Cardiac fibroblast (primary cell): ENCODE results near the gene KY.

Source experiments
- DNase-seq, 2 donors: peaks; one replicate each; pipeline versions ENCODE4 v3.0.0 to v3.0.0-alpha.2; 2010; ENCODE audit warnings: low read depth in 2 of 2
- H3K4me3 ChIP-seq, 2 donors: replicated peaks in 1 of 2; 1 replicate in 1 of 2; 2 replicates in 1 of 2; pipeline ENCODE4 v1.5.1; 2011; ENCODE audit warnings: low read depth in 2 of 2, low read length in 2 of 2, mild to moderate bottlenecking in 2 of 2, moderate library complexity in 1 of 2
- TF ChIP-seq, protein P1 (sequence below): IDR thresholded peaks from one replicate; pipeline ENCODE4 v1.5.1; 2011; ENCODE audit warnings: low read depth, mild to moderate bottlenecking, low read length, inconsistent platforms

The KY gene

DNA sequence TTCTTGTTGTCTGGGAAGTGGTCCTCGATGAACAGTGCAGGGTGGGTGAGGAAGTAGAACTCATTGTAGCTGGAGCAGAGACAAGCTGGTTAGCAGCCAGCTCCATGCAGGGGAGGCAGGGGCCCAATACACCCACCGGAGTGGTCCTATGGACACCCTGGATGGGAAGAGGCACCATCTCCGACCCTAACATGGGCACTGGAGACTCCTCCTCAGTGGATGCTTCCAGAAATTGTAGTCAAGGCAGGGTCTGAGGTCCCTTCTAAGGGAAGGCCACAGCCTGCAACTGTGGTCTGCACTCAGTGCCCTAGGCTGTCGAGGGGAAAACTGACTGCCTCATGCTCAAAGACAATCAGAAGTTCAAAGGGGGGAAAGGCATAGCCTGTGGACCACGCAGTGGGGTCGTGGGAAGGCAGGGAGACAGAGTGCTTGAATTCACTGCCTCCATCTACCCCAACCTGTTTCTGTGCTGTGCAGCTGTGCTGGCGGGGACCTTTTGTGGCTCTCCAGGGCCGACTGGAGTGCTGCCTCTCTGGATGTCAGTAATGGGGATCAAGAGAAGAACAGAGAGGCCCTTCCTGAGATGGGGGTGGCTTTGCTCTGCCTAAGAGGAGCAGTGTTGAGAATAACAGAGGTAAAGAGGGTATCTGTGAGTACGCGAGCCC, 41.9 kb downstream of the KY start:
- H3K4me3 ChIP-seq: no peak overlapping the region
- TF ChIP-seq, protein P1, sequence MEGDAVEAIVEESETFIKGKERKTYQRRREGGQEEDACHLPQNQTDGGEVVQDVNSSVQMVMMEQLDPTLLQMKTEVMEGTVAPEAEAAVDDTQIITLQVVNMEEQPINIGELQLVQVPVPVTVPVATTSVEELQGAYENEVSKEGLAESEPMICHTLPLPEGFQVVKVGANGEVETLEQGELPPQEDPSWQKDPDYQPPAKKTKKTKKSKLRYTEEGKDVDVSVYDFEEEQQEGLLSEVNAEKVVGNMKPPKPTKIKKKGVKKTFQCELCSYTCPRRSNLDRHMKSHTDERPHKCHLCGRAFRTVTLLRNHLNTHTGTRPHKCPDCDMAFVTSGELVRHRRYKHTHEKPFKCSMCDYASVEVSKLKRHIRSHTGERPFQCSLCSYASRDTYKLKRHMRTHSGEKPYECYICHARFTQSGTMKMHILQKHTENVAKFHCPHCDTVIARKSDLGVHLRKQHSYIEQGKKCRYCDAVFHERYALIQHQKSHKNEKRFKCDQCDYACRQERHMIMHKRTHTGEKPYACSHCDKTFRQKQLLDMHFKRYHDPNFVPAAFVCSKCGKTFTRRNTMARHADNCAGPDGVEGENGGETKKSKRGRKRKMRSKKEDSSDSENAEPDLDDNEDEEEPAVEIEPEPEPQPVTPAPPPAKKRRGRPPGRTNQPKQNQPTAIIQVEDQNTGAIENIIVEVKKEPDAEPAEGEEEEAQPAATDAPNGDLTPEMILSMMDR: no peak
- DNase-seq: no peak

DNA sequence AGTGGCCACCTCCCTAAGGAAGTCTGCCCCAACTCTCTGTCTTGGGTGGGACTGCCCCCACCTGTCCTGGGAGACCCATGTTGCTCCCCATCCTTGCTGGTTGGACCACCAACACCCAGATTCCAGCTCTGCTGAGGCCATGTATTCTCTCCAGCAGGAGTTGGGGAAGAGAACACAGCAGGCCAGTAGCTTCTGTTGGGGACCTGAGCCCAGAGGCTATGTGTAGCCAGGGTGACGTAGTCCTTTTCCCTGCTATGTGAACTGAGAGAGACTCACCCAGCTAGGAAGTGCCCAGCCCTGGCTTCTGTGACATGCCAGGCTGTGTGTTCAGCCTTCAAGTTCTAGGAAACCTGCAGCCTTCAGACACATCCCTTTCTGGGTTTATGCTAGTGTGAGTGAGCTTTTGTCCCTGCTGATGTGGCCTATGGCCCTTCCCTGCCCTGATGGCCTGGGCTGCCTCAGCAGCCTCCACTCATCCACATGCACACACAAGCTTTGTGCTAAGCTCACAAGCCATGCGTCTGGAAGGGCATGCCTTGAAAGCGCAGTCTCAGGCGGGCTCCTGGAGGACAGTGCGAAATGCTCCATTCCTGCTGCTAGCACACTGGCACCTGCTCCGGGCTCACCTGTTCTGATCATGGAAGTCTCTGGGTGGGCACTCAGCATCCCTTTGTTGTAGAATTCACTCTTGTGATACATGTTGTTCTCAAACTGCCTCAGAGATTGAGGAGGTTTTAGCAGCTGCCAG, 42.6 kb downstream of the KY start:
- TF ChIP-seq, protein P1: no peak
- no peak overlapping the region for H3K4me3 ChIP-seq
- no peak for DNase-seq

DNA sequence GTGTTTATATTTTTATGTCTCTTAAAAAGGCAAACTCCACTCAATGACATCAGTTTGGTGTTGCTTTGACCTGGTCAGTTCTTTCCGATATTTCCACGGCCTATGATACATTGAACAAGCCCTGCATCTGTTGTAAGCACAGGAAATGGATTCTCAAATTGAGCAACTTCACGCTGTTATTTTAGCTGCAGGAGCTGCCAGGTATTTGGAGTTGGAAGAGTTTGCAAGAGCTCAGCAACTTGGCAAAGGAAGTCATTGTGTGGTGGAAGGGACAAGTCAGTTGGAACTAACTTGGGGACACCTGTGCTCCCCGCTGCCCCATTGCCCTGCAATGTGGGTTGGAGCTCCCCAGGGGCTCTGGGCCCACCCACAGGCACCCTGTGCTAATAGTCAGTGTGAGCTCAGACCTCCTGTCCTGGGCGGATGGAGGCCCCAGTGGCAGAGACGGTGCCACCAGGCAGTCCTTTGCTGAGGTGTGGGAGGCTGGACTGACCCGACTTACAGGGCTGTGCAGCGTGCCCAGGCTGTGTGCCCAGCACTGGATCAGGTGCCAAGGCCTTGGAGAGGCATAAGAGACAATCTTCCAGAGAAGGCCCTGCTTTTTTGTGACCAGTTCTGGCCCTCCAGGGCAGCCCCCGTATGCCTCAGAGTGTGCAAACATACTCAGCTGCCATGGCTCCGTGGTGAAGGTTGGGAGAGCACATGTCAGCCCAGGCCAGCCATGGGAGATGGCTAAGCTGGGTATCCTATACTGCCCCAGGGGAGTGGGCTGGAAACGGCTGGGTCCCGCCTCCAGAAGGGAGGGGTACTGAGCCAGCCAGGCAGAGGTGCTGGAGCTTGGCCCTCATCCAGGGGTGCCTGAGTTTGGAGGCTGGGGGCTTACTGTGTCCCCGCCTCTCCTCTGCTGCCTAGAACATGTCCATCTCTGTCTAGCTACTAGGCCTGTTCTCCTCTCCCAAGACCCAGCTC, 43.5 kb downstream of the KY start:
- TF ChIP-seq, protein P1: no peak
- no peak overlapping the region for H3K4me3 ChIP-seq
- DNase-seq: peak; percentile 68 to 82

DNA sequence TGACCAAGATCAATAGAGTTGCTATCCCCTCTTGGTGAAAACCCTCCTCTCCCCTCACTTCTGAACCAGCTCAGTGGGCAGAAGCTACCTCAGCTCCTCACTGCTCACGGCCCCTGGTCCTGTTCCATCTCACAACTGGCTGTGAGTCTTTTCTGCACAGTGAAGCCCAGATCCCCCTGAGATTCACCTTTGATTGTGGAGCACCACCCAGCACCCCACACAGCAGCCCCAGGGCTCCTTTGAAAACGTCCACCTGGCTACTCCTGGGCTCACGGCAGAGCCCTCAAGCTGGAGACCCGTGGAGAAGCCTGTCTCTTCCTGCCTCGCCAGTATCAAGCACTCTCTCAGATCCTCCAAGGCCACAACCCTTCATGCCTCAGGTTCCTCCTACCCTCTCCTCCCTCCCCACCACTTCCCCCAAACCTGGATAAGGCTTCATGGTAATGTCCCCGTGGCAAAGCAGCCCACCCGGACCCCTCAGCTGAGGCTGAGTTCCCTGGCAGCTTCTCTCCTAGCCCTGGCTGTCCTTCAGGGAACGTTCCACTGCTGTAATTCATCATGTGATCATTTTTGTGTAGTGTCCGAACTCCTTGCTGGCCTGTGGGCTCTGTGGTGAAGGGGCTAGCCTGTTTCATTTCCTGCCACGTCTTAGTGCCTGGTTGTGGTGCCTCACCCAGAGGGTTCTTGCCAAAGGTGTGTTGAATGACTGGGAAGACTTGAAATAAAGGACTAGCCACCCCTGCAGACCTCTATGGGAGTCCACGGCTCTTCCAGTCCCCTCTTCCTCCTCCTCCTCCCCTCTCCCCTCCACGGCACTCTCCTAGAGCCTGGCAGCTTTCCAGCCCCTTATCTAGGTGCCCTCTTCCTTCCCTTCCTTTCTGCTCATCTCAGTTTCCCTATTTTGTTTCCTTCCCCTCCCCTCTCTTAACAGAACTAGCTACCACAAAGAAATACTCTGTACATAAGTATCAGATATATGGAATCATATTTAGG, 44.5 kb downstream of the KY start:
- no peak overlapping the region for H3K4me3 ChIP-seq
- DNase-seq: no peak
- TF ChIP-seq, protein P1: no peak

DNA sequence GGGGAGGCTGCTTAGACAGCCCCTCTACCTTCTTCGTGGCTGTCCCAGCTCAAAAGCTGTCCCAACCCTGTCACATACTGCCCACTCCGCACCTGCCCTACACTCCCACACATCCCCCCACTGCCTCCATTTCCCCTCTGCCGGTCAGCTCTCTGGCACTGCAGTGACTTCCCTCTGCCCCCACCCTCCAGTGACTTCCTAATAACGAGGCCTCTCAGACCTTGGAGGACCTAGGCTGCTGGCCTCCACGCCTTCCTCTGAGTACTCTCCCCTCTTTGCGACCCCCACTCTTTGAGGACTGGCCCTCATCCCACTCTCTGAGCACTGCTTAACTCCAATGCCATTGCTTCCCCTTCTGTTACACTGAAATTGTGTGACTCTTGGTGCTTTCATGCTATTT, 45.3 kb downstream of the KY start:
- no peak overlapping the region for H3K4me3 ChIP-seq
- TF ChIP-seq, protein P1: no peak
- no peak for DNase-seq

DNA sequence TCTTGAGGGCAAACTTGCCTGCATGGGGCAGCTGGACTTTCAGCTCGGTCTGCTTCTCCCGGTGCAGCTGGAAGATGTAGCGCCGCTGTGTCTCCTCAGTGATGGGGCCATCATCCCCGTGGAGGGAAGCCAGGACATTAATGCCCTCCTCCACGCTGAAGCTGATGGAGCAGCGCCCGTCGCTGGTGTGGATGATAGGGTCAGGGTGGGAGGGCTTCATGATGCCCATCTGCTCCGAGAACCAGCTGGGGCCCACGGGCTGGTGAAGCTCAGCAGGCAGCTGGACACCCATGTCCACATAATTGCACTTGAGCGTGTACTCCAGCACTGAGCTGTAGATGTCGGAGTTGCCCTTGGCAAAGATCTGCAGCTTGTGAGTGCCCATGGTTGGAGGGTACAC, 46.9 kb downstream of the KY start:
- DNase-seq: no peak
- TF ChIP-seq, protein P1: no peak
- H3K4me3 ChIP-seq: no peak overlapping the region
